Gastrocnemius medialis (tissue), 4 donors: ENCODE results near the gene ACBD3. TPM values are rescaled to one million over a fixed set of nuclear protein-coding genes. Genes with fewer than 3 reads are reported as not detected.

Experiments
- ATAC-seq, 2 donors: fragments of 150-250 bp; one replicate each; pipeline ENCODE4 v1.9.1; 2016
- DNase-seq, 2 donors: peaks; one replicate each; pipeline ENCODE4 v3.0.0-alpha.2; 2019
- H3K27ac ChIP-seq, 4 donors: fragments of 200-600 bp; sonication (generic); 1 replicate in 1 of 4; 2 replicates in 3 of 4; pipeline ENCODE4 v1.5.1; 2016 to 2018; ENCODE audit warnings: mild to moderate bottlenecking in 2 of 4, moderate library complexity in 1 of 4
- H3K27me3 ChIP-seq, 3 donors: fragments of 200-600 bp; sonication (generic) in 2 of 3; 1 replicate in 1 of 3; 2 replicates in 2 of 3; pipeline versions ENCODE4 v1.5.1 to v1.6.0; 2016 to 2019; ENCODE audit warnings: mild to moderate bottlenecking in 1 of 3, moderate library complexity in 1 of 3
- H3K36me3 ChIP-seq, 2 donors: fragments of 200-600 bp; sonication (generic) in 1 of 2; one replicate each; pipeline ENCODE4 v1.5.1; 2017 to 2018
- H3K4me1 ChIP-seq, 2 donors: fragments of 200-600 bp; sonication (generic) in 1 of 2; one replicate each; pipeline ENCODE4 v1.5.1; 2016 to 2017; ENCODE audit warnings: mild to moderate bottlenecking in 2 of 2
- H3K4me3 ChIP-seq, 4 donors: fragments of 200-600 bp; sonication (generic) in 3 of 4; 1 replicate in 1 of 4; 2 replicates in 3 of 4; pipeline ENCODE4 v1.5.1; 2016 to 2019; ENCODE audit warnings: mild to moderate bottlenecking in 2 of 4
- H3K9me3 ChIP-seq, 3 donors: fragments of 200-600 bp; sonication (generic) in 2 of 3; 1 replicate in 1 of 3; 2 replicates in 2 of 3; pipeline ENCODE4 v1.5.1; 2016 to 2019
- CTCF ChIP-seq, 5 experiments: fragments of 450-650 bp in 3 of 5; fragments of 200-600 bp in 2 of 5; sonication (generic) in 2 of 5; IDR thresholded peaks in 4 of 5; conservative IDR thresholded peaks in 1 of 5; 1 replicate in 4 of 5; 2 replicates in 1 of 5; pipeline ENCODE4 v1.5.1; 2016 to 2019; ENCODE audit warnings: antibody characterized with exemption in 5 of 5, mild to moderate bottlenecking in 3 of 5, moderate library complexity in 3 of 5
- POLR2A ChIP-seq, 2 donors: fragments of 450-650 bp; IDR thresholded peaks; one replicate each; pipeline ENCODE4 v1.6.1; 2017; ENCODE audit warnings: antibody characterized with exemption in 2 of 2, mild to moderate bottlenecking in 2 of 2, moderate library complexity in 2 of 2
- in situ Hi-C, 4 donors: fragments of 200-750 bp; cut with MboI; loops; one replicate each; pipeline versions ENCODE4 v1.15.0 to v1.8.0; 2017; ENCODE audit warnings: low sequenced_read_pairs in 4 of 4
- intact Hi-C: fragments of 100-400 bp; cut with DNase I; formaldehyde crosslinking; loops from one replicate; pipeline ENCODE4 v1.15.1; 2023; ENCODE audit warnings: low total_unique reads
- total RNA-seq, 4 donors: library from RNA; depleted of rRNA; stranded (reverse); fragments of >200 nt; gene quantifications; one replicate each; pipeline versions ENCODE4 v1.1.0 to v1.2.3, GENCODE V29; 2016

The ACBD3 gene
- total RNA-seq, 4 donors from 2014 or later: 31.1 to 43.9 (median 36.6) TPM

GRCh38 chr1:226132728-226133503 lies 53.6 kb downstream of the ACBD3 start:
- Histone ChIP-seq H3K27ac (no peak overlapping the region), H3K27me3 (peaks cover 0 to 3% (median 0%) of the 10 kb centered on the region in 3 donors), H3K4me1 (no peaks in the 10 kb centered on the region), H3K36me3 (no peaks in the 10 kb centered on the region), H3K4me3 (no peak overlapping the region), H3K9me3 (no peaks in the 10 kb centered on the region)
- intact Hi-C loops (no loop called here), in situ Hi-C loops (loop anchor here in 1 of 4 donors (10.0 kb wide), 1 partner anchor 62 kb away; no protein-coding TSS in a partner anchor)
- no peak for ATAC-seq
- DNase-seq: no peak
- TF ChIP-seq CTCF (IDR thresholded peaks at IDR 0.05 in 4 of 5, conservative IDR thresholded peaks at IDR 0.05 in 1 of 5) (no peak), POLR2A (IDR thresholded peaks at IDR 0.05) (no peak)

- Histone ChIP-seq H3K4me1 (no peaks in the 10 kb centered on the region), H3K4me3 (no peak overlapping the region), H3K36me3 (no peaks in the 10 kb centered on the region), H3K9me3 (no peaks in the 10 kb centered on the region), H3K27me3 (peaks cover 0 to 3% (median 0%) of the 10 kb centered on the region in 3 donors), H3K27ac (no peak overlapping the region)
- intact Hi-C loops: no loop called here
- TF ChIP-seq CTCF (IDR thresholded peaks at IDR 0.05 in 4 of 5, conservative IDR thresholded peaks at IDR 0.05 in 1 of 5) (no peak), POLR2A (IDR thresholded peaks at IDR 0.05) (no peak)
- no peak for ATAC-seq
- no peak for DNase-seq
- in situ Hi-C loops: loop anchor here in 1 of 4 donors (10.0 kb wide), 1 partner anchor 63 kb away; no protein-coding TSS in a partner anchor
These were observed 54.9 kb downstream of the ACBD3 start for GRCh38 chr1:226131639-226132038.

DNA sequence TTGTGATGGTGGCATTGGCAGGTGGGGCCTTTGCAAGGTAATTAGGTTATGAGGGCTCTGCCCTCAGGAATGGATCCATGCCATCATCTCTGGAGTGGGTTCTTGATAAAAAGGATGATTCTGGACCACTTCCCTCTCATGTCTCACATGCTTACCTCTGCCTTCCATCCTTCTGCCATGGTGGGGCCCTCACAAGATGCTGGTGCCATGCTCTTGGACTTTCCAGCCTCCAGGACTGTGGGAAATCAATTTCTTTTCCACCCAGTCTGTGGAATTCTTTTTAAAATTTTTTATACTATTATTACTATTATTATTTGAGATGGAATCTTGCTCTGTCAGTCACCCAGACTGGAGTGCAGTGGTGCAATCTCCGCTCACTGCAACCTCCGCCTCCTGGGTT lies 57.3 kb downstream of the ACBD3 start:
- in situ Hi-C loops: loop anchor here in 2 of 4 donors (5.0 to 10.0 kb wide), 3 partner anchors 64 to 68 kb away; partner anchors contain the start of gene H3-3A (in 1 of the 2)
- DNase-seq (no peak), ATAC-seq (no peak)

DNA sequence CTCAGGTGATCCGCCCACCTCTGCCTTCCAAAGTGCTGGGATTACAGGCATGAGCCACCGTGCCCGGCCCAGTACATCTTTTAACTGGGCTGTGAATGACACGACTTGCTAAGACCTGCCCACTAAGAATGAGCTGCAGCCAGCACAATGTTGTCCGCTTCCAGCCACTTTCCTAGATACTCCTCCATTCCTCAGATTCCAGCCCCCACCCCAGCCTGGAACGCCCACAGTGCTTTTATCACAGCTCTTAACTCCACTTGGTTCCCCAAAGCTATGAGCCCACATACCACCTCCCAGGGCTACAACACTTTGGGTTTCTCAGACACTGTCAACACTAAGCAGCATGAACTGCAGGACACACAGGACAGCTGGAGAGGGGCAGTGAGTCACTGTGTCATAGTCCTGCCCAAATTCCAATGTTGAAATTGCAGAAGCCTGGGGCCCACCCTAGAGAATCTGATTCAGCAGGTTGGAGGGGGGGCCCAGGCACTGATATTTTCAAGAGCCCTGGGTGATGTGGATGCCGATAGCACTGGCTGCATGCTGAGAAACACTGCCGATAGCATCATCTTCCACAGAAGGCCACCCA lies 58.0 kb downstream of the ACBD3 start:
- Histone ChIP-seq H3K4me1 (no peaks in the 10 kb centered on the region), H3K36me3 (no peaks in the 10 kb centered on the region), H3K27me3 (peaks cover 0 to 3% (median 0%) of the 10 kb centered on the region in 3 donors), H3K27ac (peak overlapping the region in 1 of 4 donors; percentile 5), H3K9me3 (no peaks in the 10 kb centered on the region), H3K4me3 (no peak overlapping the region)
- ATAC-seq: no peak
- TF ChIP-seq POLR2A (IDR thresholded peaks at IDR 0.05) (no peak), CTCF (IDR thresholded peaks at IDR 0.05 in 4 of 5, conservative IDR thresholded peaks at IDR 0.05 in 1 of 5) (no peak)
- in situ Hi-C loops: loop anchor here in 2 of 4 donors (5.0 to 10.0 kb wide), 3 partner anchors 64 to 69 kb away; partner anchors contain the start of gene H3-3A (in 1 of the 2)
- DNase-seq: no peak
- intact Hi-C loops: no loop called here

More for the DNA sequence above, 57.3 kb downstream of the ACBD3 start:
- no peak for TF ChIP-seq CTCF (IDR thresholded peaks at IDR 0.05 in 4 of 5, conservative IDR thresholded peaks at IDR 0.05 in 1 of 5)
- TF ChIP-seq POLR2A (IDR thresholded peaks at IDR 0.05): no peak
- intact Hi-C loops: no loop called here
- no peak overlapping the region for H3K27ac ChIP-seq
- H3K9me3 ChIP-seq: no peaks in the 10 kb centered on the region
- H3K4me3 ChIP-seq: no peak overlapping the region
- peaks cover 0 to 3% (median 0%) of the 10 kb centered on the region in 3 donors for H3K27me3 ChIP-seq
- no peaks in the 10 kb centered on the region for H3K36me3 ChIP-seq
- H3K4me1 ChIP-seq: no peaks in the 10 kb centered on the region
